Measurements from ENCODE around the gene PLSCR2.
A peak's percentile ranks its signal among the peaks of the same experiment; 100 is the strongest.

The PLSCR2 gene

DNA sequence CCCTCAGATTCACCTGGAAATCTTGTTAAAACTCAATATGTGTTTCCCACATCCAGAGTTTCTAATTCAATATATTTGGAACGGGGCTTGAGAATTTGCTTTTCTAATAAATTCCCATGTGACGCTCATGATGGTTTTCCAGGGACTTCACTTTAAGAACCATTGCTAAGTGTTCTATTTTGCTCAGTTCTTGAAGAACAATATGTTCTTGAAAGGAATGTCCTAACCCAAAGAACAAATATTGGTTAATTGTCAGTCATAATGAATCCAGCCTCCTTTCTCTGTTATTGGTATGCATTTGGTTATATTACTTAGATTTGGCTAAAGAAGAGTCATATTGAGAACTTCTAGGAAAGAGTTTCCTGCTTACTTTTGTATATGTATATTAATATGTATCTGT is 4.4 kb upstream of the PLSCR2 start:
- Histone ChIP-seq H2AFZ (ENCODE audit: low read depth, low read length) (no peak overlapping the region), H3K4me3 (ENCODE audit: low read length) (no peak overlapping the region), H3K27ac (ENCODE audit: low read length) (no peak overlapping the region), H3K9me3 (ENCODE audit: insufficient read depth, low read length) (no peaks in the 10 kb centered on the region), H3K4me1 (ENCODE audit: low read length) (peaks cover 49% of the 10 kb centered on the region), H3K79me2 (ENCODE audit: low read length) (no peaks in the 10 kb centered on the region), H3K4me2 (ENCODE audit: low read length) (no peak overlapping the region), H4K20me1 (ENCODE audit: insufficient read depth, low read length) (no peaks in the 10 kb centered on the region), H3K27me3 (ENCODE audit: low read depth, low read length) (no peaks in the 10 kb centered on the region), H3K9ac (ENCODE audit: low read length) (no peak overlapping the region), H3K36me3 (replicated peaks; ENCODE audit: low read depth, low read length) (no peaks in the 10 kb centered on the region)
- TF ChIP-seq, protein P1, sequence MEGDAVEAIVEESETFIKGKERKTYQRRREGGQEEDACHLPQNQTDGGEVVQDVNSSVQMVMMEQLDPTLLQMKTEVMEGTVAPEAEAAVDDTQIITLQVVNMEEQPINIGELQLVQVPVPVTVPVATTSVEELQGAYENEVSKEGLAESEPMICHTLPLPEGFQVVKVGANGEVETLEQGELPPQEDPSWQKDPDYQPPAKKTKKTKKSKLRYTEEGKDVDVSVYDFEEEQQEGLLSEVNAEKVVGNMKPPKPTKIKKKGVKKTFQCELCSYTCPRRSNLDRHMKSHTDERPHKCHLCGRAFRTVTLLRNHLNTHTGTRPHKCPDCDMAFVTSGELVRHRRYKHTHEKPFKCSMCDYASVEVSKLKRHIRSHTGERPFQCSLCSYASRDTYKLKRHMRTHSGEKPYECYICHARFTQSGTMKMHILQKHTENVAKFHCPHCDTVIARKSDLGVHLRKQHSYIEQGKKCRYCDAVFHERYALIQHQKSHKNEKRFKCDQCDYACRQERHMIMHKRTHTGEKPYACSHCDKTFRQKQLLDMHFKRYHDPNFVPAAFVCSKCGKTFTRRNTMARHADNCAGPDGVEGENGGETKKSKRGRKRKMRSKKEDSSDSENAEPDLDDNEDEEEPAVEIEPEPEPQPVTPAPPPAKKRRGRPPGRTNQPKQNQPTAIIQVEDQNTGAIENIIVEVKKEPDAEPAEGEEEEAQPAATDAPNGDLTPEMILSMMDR (IDR thresholded peaks at IDR 0.05; ENCODE audit: low read depth, low read length), result no peak
- no peak for TF ChIP-seq EZH2phosphoT487 (IDR thresholded peaks at IDR 0.05; ENCODE audit: low read depth)

DNA sequence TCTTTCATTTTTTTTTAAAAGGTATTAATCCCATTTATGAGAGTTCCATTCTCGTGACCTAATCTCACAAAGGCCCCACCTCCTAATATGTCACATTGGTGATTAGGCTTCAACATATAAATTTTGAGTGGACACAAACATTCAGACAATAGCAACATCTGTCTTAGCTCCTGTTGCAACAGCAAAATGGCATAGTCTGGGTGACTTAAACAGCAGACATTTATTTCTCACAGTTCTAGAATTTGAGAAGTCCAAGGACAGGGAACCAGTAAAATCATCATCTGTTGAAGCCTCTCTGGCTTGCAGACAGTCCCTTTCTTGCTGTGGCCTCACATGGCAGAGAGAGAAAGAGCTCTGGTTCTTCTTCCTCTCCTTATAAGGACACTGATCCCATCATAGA is 3.2 kb upstream of the PLSCR2 start:
- no peaks in the 10 kb centered on the region for H3K79me2 ChIP-seq (ENCODE audit: low read length)
- H3K27me3 ChIP-seq (ENCODE audit: low read depth, low read length), result no peaks in the 10 kb centered on the region
- no peak overlapping the region for H3K4me2 ChIP-seq (ENCODE audit: low read length)
- H3K36me3 ChIP-seq (replicated peaks; ENCODE audit: low read depth, low read length), result no peaks in the 10 kb centered on the region
- no peak overlapping the region for H2AFZ ChIP-seq (ENCODE audit: low read depth, low read length)
- no peaks in the 10 kb centered on the region for H4K20me1 ChIP-seq (ENCODE audit: insufficient read depth, low read length)
- H3K9ac ChIP-seq (ENCODE audit: low read length), result no peak overlapping the region
- no peak for TF ChIP-seq EZH2phosphoT487 (IDR thresholded peaks at IDR 0.05; ENCODE audit: low read depth)
- TF ChIP-seq, protein P1 (IDR thresholded peaks at IDR 0.05; ENCODE audit: low read depth, low read length), result no peak
- H3K9me3 ChIP-seq (ENCODE audit: insufficient read depth, low read length), result no peaks in the 10 kb centered on the region
- H3K4me1 ChIP-seq (ENCODE audit: low read length), result peaks cover 59% of the 10 kb centered on the region
- H3K4me3 ChIP-seq (ENCODE audit: low read length), result no peak overlapping the region
- H3K27ac ChIP-seq (ENCODE audit: low read length), result no peak overlapping the region

DNA sequence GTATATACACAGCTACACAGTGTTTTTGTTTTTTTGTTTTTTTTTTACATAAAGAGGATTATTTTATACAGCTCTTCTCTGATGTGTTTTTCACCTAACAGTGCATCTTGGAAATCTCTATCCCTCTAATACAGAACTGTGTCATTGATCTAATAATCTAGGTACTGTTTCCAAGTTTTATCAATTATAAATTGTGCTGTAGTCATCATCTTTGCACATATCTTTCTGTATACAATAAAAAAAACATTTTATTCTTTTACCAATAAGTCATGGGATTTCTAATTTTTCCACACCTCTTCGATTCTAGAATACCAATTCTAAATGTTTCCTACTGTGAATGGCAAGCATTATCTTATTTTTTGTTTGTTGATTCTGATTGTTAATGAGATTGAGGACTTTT is 1.7 kb upstream of the PLSCR2 start:
- no peak for TF ChIP-seq EZH2phosphoT487 (IDR thresholded peaks at IDR 0.05; ENCODE audit: low read depth)
- TF ChIP-seq, protein P1 (IDR thresholded peaks at IDR 0.05; ENCODE audit: low read depth, low read length), result no peak
- no peaks in the 10 kb centered on the region for H3K36me3 ChIP-seq (replicated peaks; ENCODE audit: low read depth, low read length)
- no peaks in the 10 kb centered on the region for H3K27me3 ChIP-seq (ENCODE audit: low read depth, low read length)
- H3K79me2 ChIP-seq (ENCODE audit: low read length), result no peaks in the 10 kb centered on the region
- no peak overlapping the region for H3K27ac ChIP-seq (ENCODE audit: low read length)
- H3K4me3 ChIP-seq (ENCODE audit: low read length), result no peak overlapping the region
- no peak overlapping the region for H3K4me2 ChIP-seq (ENCODE audit: low read length)
- H3K4me1 ChIP-seq (ENCODE audit: low read length), result peaks cover 64% of the 10 kb centered on the region
- H4K20me1 ChIP-seq (ENCODE audit: insufficient read depth, low read length), result no peaks in the 10 kb centered on the region
- no peaks in the 10 kb centered on the region for H3K9me3 ChIP-seq (ENCODE audit: insufficient read depth, low read length)
- H3K9ac ChIP-seq (ENCODE audit: low read length), result no peak overlapping the region
- H2AFZ ChIP-seq (ENCODE audit: low read depth, low read length), result no peak overlapping the region

DNA sequence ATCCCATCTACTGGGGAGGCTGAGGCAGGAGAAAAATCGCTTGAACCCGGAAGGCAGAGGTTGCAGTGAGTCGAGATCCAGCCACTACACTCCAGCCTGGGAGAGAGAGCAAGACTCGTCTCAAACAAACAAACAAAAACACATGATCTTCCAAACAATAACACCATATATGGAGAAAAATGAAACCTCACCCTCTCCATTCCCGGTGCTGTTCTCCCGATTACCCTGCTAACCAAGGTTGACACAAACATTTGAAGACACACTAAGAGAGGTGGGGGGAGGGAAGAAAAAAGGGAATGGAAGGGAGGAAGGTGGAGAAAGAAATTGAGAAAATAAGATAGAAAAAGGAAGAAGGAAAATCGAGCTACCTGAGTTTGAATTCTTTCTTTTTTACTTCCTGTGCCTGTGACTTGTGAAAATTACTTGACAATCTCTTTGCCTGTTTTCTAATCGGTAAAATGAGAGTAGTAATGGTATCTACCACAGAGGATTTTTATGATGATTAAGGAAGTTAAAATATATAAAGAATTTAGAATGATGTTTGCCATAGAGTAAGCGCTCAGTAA is 1.1 kb upstream of the PLSCR2 start:
- Histone ChIP-seq H3K4me2 (ENCODE audit: low read length) (peak overlapping the region; percentile 84), H3K9ac (ENCODE audit: low read length) (no peak overlapping the region)

More for the DNA sequence above, 1.1 kb upstream of the PLSCR2 start:
- no peaks in the 10 kb centered on the region for H4K20me1 ChIP-seq (ENCODE audit: insufficient read depth, low read length)
- no peaks in the 10 kb centered on the region for H3K79me2 ChIP-seq (ENCODE audit: low read length)
- H3K27me3 ChIP-seq (ENCODE audit: low read depth, low read length), result no peaks in the 10 kb centered on the region
- H3K36me3 ChIP-seq (replicated peaks; ENCODE audit: low read depth, low read length), result no peaks in the 10 kb centered on the region
- H3K9me3 ChIP-seq (ENCODE audit: insufficient read depth, low read length), result no peaks in the 10 kb centered on the region
- TF ChIP-seq, protein P1 (IDR thresholded peaks at IDR 0.05; ENCODE audit: low read depth, low read length), result no peak
- no peak for TF ChIP-seq EZH2phosphoT487 (IDR thresholded peaks at IDR 0.05; ENCODE audit: low read depth)
- peaks cover 64% of the 10 kb centered on the region for H3K4me1 ChIP-seq (ENCODE audit: low read length)
- H2AFZ ChIP-seq (ENCODE audit: low read depth, low read length), result no peak overlapping the region
- peak overlapping the region; percentile 83 for H3K4me3 ChIP-seq (ENCODE audit: low read length)
- peak overlapping the region; percentile 82; the same call in 1 of the 2 replicates for H3K27ac ChIP-seq (ENCODE audit: low read length)
